ENCODE data around the gene FAM20A. TPM values are rescaled to one million over a fixed set of nuclear protein-coding genes. Genes with fewer than 3 reads are reported as not detected.

The FAM20A gene
- total and polyA plus RNA-seq, 9 of the 15 experiments (the other 6 are each of a cell fraction or from before 2014, with no cell fraction given): 0.07 TPM; not detected in 8

- no peak for TF ChIP-seq DNMT1 (IDR thresholded peaks at IDR 0.05)
- no peak for TF ChIP-seq ZNF561 (CRISPR knock-in tag; conservative IDR thresholded peaks at IDR 0.05)
- TF ChIP-seq BHLHE40 (IDR thresholded peaks at IDR 0.05; ENCODE audit: low read length): no peak
- no peak for TF ChIP-seq ZNF586 (CRISPR knock-in tag; conservative IDR thresholded peaks at IDR 0.05)
- TF ChIP-seq ZEB2 (IDR thresholded peaks at IDR 0.05): no peak
- no peak for TF ChIP-seq RBM14 (IDR thresholded peaks at IDR 0.05; ENCODE audit: borderline replicate concordance, insufficient read depth, low read depth, low read length)
These were observed 84.4 kb downstream of the FAM20A start (continued) for GRCh38 chr17:68516732-68517131.

DNA sequence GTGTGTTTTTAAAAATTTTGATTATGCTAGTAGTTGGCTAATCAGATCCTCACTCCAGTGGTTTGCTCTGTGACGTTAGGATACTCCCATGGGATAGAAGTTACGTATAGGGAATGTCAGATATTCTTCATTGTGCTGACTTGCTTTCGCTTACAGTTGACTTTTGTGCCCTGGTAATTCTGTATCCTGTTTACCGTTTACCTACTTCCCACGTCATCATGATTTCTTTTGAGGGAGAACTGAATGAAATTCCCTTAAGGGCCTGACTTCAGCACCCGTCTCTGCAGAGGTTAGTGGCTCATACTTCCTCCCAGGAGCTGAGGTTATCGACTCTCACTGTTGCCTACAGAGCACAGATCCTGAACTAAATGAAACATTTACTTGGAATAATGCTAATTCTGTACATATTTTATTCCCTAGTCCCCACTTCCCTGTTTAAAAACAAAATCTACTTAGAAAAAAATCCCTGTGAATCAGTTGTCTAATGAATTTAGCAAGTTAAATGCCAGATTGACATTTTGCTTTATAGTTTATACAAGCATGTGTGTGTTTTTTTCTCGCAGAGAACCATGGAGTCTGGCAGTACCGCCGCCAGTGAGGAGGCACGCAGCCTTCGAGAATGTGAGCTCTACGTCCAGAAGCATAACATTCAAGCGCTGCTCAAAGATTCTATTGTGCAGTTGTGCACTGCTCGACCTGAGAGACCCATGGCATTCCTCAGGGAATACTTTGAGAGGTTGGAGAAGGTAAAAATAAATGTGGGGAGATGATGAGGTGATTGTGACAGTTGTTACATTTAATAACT is 86.1 kb downstream of the FAM20A start:
- DNase-seq (ENCODE audit: extremely low read depth in 1 of 4, low spot score in 3 of 4) (no peak), ATAC-seq (no peak), FAIRE-seq (no peak)
- Histone ChIP-seq H2AFZ (ENCODE audit: low read depth, low read length) (no peak overlapping the region), H3K4me2 (ENCODE audit: insufficient read depth, low read length) (no peak overlapping the region), H3K4me3 (no peak overlapping the region), H3K9me1 (ENCODE audit: control insufficient read depth, insufficient read depth, low read length) (no peaks in the 10 kb centered on the region), H3K27me3 (ENCODE audit: control insufficient read depth in 2 of 2, insufficient read depth in 2 of 2, low read length in 2 of 2) (no peaks in the 10 kb centered on the region), H3K27ac (ENCODE audit: extremely low read depth, low read depth, low read length) (no peak overlapping the region), H4K20me1 (replicated peaks; ENCODE audit: control insufficient read depth, insufficient read depth, low read length) (no peaks in the 10 kb centered on the region), H3K36me3 (ENCODE audit: control insufficient read depth, insufficient read depth, low read length) (peaks cover 38% of the 10 kb centered on the region), H3K4me1 (replicated peaks in 1 of 2; ENCODE audit: control insufficient read depth in 2 of 2, insufficient read depth in 2 of 2, low read length in 2 of 2) (peaks cover 0 to 7% of the 10 kb centered on the region in 2 experiments; a peak in 4 of 5 replicates), H3K9ac (ENCODE audit: insufficient read depth in 1 of 2, low read depth in 2 of 2, low read length in 2 of 2) (no peak overlapping the region), H3K9me3 (replicated peaks; ENCODE audit: control insufficient read depth, insufficient read depth, low read depth, low read length) (no peaks in the 10 kb centered on the region), H3K79me2 (ENCODE audit: control insufficient read depth, insufficient read depth, low read length) (peaks cover 33% of the 10 kb centered on the region)
- in situ Hi-C loops (cut with MboI): no loop called here
- intact Hi-C loops (cut with micrococcal nuclease): no loop called here
- 91% methylated on average over 15 of the region's 15 CpGs for WGBS (ENCODE audit: insufficient coverage, low coverage, missing lambda C conversion rate)
- POLR2A ChIA-PET: no interaction called here
- no TSS peak for BruUV-seq (replicated peaks)
- CTCF ChIA-PET (ENCODE audit: low intra/inter-chr PET ratio): no interaction called here
- TF ChIP-seq ZNF561 (CRISPR knock-in tag; conservative IDR thresholded peaks at IDR 0.05) (no peak), KDM1A (IDR thresholded peaks at IDR 0.05) (no peak), MYNN (IDR thresholded peaks at IDR 0.05) (no peak), MYNN (CRISPR knock-in tag; IDR thresholded peaks at IDR 0.05) (no peak), ZNF217 (CRISPR knock-in tag; IDR thresholded peaks at IDR 0.05) (no peak), RHOXF2B (CRISPR knock-in tag; conservative IDR thresholded peaks at IDR 0.05) (no peak), TEAD4 (IDR thresholded peaks at IDR 0.05; ENCODE audit: low read length) (no peak), TEAD4 (CRISPR knock-in tag; IDR thresholded peaks at IDR 0.05; ENCODE audit: borderline replicate concordance) (no peak)
- TF ChIP-seq, protein P1, sequence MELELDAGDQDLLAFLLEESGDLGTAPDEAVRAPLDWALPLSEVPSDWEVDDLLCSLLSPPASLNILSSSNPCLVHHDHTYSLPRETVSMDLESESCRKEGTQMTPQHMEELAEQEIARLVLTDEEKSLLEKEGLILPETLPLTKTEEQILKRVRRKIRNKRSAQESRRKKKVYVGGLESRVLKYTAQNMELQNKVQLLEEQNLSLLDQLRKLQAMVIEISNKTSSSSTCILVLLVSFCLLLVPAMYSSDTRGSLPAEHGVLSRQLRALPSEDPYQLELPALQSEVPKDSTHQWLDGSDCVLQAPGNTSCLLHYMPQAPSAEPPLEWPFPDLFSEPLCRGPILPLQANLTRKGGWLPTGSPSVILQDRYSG (tag; conservative IDR thresholded peaks at IDR 0.05; ENCODE audit: low read depth): no peak
- TF ChIP-seq, protein P2, sequence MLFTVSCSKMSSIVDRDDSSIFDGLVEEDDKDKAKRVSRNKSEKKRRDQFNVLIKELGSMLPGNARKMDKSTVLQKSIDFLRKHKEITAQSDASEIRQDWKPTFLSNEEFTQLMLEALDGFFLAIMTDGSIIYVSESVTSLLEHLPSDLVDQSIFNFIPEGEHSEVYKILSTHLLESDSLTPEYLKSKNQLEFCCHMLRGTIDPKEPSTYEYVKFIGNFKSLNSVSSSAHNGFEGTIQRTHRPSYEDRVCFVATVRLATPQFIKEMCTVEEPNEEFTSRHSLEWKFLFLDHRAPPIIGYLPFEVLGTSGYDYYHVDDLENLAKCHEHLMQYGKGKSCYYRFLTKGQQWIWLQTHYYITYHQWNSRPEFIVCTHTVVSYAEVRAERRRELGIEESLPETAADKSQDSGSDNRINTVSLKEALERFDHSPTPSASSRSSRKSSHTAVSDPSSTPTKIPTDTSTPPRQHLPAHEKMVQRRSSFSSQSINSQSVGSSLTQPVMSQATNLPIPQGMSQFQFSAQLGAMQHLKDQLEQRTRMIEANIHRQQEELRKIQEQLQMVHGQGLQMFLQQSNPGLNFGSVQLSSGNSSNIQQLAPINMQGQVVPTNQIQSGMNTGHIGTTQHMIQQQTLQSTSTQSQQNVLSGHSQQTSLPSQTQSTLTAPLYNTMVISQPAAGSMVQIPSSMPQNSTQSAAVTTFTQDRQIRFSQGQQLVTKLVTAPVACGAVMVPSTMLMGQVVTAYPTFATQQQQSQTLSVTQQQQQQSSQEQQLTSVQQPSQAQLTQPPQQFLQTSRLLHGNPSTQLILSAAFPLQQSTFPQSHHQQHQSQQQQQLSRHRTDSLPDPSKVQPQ (CRISPR knock-in tag; IDR thresholded peaks at IDR 0.05; ENCODE audit: borderline replicate concordance): no peak
- TF ChIP-seq, protein P3, sequence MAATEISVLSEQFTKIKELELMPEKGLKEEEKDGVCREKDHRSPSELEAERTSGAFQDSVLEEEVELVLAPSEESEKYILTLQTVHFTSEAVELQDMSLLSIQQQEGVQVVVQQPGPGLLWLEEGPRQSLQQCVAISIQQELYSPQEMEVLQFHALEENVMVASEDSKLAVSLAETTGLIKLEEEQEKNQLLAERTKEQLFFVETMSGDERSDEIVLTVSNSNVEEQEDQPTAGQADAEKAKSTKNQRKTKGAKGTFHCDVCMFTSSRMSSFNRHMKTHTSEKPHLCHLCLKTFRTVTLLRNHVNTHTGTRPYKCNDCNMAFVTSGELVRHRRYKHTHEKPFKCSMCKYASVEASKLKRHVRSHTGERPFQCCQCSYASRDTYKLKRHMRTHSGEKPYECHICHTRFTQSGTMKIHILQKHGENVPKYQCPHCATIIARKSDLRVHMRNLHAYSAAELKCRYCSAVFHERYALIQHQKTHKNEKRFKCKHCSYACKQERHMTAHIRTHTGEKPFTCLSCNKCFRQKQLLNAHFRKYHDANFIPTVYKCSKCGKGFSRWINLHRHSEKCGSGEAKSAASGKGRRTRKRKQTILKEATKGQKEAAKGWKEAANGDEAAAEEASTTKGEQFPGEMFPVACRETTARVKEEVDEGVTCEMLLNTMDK (IDR thresholded peaks at IDR 0.05; ENCODE audit: borderline replicate concordance, insufficient read depth, low read depth, low read length, poor library complexity, severe bottlenecking): no peak

All from K562 (cell line).